ENCODE data around the gene AGAP2.
"Not testable (repeated sequence)": the region's sequence is repeated elsewhere in the genome, so short reads cannot be mapped to it uniquely, and the experiment has no call there.

The AGAP2 gene

DNA sequence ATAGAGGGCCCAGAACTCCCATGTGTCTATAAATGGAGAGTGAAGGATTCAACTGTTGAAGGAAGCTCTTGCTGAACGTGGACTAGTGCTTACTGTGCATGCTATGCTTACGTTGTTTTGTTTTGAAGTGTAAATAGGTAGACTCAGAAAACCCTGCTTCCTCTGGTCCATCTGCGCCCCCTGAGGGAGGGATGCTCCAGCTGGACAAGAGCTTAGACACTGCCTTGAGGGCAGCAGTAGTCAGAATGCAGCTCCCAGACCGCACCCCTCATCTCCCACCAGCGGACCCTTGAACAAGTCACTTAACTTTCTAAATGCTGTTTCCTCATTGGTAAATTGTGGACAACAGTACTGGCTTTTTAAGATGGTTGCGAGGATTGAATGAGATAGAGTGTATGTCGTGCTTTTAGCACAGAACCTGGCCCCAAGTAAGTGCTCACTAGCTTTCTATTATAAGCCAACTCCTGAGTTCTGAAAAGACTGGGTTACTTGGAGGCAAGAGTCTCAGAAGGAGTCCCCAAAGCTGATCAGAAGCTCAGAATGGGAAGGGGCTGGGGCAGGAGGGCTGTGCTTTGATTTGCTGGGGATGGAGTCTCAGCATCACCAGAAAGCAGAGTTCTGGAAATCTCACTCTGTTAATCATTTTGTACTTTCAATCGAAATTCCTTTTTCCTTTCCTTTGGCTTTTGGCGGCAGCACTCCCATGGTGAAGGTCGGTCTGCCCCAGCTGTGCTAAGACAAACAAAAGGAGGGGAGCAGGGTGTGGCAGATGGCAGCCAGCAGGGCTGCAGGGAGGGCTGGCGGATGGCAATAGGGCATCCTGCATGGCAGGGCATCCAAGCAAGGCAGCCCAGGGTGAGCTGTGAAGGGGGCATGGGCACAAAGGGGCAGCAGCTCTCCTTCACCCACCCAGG lies 15.6 kb downstream of the AGAP2 start:
- DNase-seq (ENCODE audit: low read depth in 2 of 2): no peak

DNA sequence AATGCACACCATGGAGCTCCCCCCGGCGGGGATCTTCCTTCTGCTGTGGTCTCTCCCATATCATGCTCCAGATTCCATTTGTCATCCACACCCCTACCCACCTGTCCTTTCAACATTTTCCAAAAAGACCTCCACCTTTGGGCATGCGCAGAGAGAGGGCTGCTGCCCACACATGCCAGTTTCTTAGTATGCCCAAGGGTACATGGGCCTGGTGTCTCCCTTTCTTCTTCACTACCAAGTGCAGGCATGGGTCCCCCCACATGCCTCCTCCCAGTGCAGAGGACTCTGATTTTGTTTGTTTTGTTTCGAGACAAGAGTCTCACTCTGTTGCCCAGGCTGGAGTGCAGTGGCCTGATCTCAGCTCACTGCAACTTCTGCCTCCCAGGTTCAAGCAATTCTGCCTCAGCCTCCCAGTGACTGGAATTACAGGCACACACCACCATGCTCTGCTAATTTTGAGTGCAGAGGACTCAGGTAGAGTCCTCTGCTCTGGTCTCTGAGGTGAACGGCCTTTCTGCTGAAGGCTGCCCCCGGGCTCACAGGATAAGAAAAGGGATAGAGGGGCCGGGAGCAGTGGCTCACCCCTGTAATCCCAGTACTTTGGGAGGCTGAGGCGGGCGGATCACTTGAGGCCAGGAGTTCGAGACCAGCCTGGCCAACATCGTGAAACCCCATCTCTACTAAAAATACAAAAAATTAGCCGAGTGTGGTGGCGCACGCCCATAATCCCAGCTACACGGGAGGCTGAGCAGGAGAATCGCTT lies 16.5 kb downstream of the AGAP2 start:
- not testable (repeated sequence) for DNase-seq (ENCODE audit: low read depth in 2 of 2)

DNA sequence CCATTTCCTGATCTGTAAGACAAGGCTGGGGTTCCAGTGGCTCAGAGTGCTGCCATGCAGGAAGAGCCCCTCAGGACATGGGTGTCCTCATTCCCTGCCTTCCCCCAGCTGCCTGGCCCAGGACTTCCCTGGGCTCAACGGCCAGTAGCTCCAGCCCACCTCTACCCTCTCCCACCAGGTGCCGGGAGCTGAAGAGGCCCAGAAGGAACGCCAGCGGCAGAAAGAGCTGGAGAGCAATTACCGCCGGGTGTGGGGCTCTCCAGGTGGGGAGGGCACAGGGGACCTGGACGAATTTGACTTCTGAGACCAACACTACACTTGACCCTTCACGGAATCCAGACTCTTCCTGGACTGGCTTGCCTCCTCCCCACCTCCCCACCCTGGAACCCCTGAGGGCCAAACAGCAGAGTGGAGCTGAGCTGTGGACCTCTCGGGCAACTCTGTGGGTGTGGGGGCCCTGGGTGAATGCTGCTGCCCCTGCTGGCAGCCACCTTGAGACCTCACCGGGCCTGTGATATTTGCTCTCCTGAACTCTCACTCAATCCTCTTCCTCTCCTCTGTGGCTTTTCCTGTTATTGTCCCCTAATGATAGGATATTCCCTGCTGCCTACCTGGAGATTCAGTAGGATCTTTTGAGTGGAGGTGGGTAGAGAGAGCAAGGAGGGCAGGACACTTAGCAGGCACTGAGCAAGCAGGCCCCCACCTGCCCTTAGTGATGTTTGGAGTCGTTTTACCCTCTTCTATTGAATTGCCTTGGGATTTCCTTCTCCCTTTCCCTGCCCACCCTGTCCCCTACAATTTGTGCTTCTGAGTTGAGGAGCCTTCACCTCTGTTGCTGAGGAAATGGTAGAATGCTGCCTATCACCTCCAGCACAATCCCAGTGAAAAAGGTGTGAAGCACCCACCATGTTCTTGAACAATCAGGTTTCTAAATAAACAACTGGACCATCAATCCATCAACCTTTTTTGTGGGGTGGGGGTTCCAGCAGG lies 17.6 kb downstream of the AGAP2 start:
- no peak for DNase-seq (ENCODE audit: low read depth in 2 of 2)

DNA sequence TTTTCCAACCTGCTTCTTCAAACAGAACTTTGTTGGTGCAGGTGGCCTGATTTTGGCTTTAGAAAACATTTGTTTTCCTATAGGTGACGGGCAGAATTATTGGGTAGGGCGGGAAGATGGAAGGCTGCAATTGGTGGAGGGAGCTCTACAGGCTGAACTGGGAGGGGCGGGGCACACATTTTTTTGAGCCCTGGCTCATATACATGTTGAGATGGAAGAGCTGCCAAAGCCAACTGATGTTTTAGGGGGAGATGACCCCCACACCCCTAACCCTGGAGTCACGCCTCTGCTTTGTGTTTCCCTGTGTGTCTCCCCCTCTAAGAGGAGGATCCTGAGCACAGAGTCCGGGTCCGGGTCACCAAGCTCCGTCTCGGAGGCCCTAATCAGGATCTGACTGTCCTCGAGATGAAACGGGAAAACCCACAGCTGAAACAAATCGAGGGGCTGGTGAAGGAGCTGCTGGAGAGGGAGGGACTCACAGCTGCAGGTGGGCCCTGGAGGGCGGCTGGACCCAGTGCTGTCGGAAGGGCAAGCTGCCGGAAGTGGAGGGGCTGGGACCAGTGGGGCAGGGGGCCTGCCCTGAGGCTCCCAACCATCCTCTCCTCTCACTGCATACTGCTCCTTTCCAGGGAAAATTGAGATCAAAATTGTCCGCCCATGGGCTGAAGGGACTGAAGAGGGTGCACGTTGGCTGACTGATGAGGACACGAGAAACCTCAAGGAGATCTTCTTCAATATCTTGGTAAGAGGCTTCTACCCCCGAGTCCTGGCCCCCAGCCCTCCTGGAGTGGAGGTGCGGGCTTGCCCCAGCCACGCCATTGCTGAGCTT lies 18.6 kb downstream of the AGAP2 start:
- DNase-seq (ENCODE audit: low read depth in 2 of 2): no peak

DNA sequence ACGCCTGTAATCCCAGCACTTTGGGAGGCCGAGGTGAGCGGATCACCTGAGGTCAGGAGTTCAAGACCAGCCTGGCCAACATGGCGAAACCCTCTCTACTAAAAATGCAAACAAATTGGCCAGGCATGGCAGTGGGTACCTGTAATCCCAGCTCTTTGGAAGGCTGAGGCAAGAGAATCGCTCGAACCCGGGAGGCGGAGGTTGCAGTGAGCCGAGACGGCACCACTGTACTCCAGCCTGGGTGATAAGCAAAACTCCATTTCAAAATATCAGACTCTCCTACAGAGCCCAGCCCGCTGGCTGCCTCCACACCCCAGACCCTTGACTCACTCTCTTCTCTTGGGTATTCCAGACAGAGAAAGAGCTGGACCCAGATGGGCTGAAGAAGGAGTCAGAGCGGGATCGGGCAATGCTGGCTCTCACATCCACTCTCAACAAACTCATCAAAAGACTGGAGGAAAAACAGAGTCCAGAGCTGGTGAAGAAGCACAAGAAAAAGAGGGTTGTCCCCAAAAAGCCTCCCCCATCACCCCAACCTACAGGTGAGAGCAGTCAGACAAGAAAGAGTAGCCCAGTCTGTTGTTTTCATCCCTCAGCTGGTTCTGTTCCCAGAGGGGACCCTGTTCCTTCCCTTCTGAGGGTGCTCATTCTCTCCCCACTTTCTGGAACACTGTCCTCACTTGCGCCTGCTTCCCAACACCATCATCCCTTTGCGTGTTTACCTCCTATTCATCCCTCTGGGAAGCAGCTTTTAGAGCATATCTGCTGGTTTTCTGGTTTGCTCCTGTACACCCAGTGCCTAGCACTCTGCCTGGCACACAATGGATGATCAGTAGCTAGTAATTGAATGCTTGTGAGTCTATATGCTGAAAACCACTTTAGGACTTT lies 19.7 kb downstream of the AGAP2 start:
- no peak for DNase-seq (ENCODE audit: low read depth in 2 of 2)

DNA sequence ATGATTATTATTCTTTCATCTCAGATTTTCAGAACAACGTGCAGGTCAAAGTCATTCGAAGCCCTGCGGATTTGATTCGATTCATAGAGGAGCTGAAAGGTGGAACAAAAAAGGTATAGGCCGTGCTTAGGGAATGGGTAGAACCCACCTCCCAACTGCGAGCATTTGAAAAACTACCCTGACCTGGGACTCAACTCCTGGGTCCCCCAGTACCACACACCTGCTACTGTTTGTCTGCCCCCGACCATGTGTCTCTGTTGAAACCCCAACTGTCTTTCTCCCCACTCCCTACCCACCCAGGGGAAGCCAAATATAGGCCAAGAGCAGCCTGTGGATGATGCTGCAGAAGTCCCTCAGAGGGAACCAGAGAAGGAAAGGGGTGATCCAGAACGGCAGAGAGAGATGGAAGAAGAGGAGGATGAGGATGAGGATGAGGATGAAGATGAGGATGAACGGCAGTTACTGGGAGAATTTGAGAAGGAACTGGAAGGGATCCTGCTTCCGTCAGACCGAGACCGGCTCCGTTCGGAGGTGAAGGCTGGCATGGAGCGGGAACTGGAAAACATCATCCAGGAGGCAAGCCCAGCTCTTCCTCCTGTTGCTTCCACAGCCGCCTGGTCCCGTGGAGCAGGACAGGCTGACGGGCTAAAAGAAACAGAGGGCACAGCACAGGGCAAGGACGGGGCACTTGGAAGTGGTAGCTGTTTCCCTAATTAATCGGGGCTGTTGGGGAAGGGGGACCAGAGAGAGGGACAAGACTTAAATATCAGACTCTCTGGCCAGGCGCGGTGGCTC lies 20.5 kb downstream of the AGAP2 start:
- no peak for DNase-seq (ENCODE audit: low read depth in 2 of 2)

DNA sequence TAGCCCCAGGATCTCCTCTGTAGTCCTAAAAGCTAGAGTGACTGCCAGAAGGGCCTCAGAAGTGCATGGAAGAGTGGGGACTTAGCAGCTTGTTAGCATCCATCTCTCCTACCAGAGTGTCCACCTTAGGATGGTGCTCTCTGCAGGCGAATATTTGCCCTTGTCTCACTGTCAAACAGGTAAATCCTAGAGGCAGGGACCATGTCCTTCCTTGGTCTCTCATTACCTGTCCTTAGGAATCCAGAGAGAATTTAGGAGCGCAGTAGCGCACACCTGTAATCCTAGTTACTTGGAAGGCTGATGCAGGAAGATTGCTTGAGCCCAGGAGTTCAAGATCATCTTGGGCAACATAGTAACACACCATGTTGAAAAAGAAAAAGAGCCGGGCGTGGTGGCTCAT lies 21.4 kb downstream of the AGAP2 start:
- no peak for DNase-seq (ENCODE audit: low read depth in 2 of 2)

DNA sequence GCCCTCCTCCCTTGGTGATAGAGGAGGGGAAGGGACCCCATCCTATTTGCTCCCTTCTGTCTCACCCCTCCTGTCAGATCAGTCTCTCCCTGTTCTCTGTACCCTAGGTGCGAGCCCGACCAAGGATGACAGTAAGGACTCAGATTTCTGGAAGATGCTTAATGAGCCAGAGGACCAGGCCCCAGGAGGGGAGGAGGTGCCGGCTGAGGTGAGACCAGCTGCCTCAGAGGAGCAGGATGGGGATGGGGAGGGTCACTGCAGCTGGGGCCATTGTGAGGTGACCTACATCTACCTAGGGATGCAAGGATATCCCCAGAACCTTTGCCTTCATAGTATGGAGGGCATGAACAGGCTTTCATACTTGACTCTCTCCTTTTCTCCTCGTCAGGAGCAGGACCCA lies 22.2 kb downstream of the AGAP2 start:
- DNase-seq (ENCODE audit: low read depth in 2 of 2): no peak

DNA sequence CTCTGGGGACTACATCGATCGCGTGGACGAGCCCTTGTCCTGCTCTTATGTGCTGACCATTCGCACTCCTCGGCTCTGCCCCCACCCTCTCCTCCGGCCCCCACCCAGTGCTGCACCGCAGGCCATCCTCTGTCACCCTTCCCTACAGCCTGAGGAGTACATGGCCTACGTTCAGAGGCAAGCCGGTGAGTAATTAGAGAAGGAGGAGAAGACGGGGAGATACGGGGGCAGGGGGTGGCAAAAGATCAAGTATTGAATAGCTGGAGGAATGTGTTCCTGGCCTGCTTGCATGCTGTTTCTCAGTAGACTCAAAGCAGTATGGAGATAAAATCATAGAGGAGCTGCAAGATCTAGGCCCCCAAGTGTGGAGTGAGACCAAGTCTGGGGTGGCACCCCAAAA lies 22.8 kb downstream of the AGAP2 start:
- DNase-seq (ENCODE audit: low read depth in 2 of 2): no peak

DNA sequence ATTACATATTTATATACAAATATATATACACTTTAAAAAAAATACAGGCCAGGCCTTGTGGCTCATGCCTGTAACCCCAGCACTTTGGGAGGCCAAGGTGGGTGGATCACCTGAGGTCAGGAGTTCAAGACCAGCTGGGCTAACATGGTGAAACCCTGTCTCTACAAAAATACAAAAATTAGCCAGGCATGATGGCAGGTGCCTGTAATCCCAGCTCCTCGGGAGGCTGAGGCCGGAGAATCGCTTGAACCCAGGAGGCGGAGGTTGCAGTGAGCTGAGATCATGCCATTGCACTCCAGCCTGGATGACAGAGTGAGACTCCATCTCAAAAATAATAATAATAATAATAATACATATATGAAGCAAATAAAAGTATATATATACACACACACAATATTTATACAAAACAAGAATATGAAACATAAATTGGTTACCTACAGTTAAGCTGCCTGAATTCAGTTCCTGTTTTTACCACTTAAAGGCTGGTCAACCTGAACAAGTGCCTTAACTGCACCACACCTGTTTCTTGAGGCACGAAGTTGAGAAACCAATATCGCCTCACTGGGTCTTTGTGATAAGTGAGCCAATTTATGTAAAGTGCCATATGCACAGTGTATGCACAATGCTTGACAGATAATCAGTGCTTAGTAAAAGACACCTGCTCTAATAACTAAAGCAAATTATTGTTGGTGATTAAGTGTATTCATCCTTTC lies 23.4 kb downstream of the AGAP2 start:
- DNase-seq (ENCODE audit: low read depth in 2 of 2): not testable (repeated sequence)

DNA sequence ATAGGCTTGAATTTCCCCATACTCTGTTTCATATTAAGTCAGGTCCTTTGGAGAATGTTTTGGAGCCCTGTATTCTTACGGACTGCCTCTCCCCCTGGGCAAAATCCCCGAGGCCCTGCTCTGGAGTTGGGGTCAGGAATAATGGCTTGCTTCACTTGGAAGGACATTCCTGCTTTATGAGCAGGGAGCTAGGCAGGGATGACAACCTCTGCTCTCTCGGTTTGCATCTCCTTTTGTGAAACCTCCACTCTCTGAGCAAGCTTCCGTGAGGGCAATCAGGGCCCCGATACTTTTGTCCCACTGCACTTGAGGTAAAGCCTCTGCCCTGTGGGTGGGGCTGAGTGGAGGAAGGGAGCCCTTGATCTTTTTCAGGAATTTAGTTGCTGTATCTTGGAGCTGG lies 25.3 kb downstream of the AGAP2 start:
- DNase-seq (ENCODE audit: low read depth in 2 of 2): no peak

DNA sequence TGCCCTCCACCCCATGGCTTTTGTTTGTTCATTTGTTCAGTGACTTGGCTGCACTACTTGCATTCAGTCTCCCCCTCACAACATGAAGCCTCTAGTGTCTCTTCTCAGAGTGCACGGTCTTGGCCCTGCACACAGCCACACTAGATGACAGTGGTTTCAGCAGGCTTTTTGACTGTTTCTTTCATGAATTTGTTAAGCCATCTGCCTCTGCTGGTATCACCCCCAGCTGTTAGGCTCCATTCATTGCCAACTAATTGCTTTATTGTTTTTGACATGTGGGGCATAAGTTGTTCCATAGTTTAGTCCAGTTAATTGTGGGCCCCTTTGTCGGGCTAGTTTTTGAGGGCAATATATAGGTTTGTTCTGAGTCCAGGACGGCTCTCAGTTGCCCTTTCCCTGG lies 25.8 kb downstream of the AGAP2 start:
- DNase-seq (ENCODE audit: low read depth in 2 of 2): no peak

DNA sequence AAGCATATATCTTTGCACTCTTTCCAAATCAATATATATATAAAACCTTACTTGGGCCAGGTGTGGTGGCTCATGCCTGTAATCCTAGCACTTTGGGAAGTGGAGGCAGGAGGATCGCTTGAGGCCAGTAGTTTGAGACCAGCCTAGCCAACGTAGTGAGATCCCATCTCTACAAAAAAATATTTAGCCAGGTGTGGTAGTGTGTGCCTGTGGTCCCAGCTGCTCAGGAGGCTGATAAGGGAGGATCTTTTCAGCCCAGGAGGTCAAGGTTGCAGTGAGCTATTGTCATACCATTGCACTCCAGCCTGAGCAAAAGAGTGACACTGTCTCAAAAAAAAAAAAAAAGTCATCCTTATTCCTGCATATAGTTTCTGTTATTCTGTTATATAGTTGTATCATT lies 30.2 kb downstream of the AGAP2 start:
- no peak for DNase-seq (ENCODE audit: low read depth in 2 of 2)

DNA sequence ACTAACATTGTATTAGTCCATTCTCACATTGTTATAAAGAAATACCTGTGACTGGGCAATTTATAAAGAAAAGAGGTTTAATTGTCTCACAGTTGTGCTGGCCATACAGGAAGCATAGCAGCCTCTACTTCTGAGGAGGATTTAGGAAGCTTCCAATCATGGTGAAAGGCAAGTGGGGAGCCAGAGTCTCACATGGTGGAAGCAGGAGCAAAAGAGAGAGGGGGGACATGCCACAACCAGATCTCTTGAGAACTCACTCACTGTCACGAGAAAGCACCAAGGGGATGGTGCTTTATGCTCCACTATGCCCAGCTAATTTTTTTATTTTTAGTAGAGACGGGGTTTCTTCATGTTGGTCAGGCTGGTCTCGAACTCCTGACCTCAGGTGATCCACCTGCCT lies 31.3 kb downstream of the AGAP2 start:
- DNase-seq (ENCODE audit: low read depth in 2 of 2): no peak

DNA sequence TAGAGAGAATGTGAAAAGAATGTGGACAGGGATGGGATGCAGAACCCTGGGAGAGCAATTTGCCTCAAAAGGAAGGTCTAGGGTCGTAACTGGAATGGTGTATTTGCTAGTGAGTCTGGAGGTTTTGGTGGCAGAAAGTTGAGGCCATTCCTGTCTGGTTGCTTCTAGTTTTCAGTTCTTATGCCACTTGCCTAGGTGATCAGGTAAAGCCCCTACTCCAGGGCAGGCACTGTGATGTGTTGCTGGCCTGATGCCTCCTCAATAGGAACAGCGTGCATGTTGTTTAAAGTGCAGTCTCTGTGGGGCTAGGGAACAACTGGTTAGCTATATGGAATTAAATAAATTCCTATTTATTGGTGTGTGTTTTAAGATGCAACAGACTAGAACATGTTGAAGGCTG lies 38.2 kb downstream of the AGAP2 start:
- no peak for DNase-seq (ENCODE audit: low read depth in 2 of 2)

DNA sequence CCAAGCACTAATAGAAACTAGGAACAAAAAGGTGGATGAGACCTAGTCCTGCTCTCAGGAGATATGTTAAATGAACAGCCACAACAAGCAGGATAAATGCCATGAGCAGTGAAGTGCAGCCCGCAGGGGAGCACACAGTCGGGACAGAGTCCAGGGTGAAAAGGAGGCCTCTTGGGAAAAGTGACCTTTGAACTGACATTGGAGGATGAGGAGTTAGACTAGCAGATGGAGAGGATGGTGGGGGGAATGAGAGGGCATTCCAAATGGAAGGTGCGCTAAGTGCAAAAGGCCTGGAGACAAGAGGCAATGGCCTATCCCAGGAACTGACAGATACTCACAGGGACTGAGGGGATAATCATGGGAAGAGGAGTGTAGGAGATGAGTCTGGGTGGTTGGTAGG lies 40.1 kb downstream of the AGAP2 start:
- DNase-seq (ENCODE audit: low read depth in 2 of 2): no peak

DNA sequence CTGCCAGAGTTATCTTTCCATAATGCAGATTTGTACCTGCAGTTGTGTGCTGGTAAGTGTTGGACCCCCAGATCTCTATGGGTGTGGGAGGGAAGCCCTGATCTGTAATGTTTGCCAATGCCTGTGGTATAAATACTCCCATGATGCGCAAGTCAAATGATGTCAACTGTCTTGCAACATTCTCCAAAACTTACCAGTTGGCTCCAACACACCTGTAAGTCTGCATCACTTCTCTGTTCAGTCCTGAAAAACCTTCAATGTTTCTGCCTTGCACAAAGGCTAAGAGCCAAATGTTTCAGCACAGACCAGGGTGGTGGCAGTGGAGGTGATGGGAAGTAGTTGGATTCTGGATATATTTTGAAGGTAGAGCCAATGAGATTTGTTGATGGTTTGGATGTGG lies 41.5 kb downstream of the AGAP2 start:
- no peak for DNase-seq (ENCODE audit: low read depth in 2 of 2)

DNA sequence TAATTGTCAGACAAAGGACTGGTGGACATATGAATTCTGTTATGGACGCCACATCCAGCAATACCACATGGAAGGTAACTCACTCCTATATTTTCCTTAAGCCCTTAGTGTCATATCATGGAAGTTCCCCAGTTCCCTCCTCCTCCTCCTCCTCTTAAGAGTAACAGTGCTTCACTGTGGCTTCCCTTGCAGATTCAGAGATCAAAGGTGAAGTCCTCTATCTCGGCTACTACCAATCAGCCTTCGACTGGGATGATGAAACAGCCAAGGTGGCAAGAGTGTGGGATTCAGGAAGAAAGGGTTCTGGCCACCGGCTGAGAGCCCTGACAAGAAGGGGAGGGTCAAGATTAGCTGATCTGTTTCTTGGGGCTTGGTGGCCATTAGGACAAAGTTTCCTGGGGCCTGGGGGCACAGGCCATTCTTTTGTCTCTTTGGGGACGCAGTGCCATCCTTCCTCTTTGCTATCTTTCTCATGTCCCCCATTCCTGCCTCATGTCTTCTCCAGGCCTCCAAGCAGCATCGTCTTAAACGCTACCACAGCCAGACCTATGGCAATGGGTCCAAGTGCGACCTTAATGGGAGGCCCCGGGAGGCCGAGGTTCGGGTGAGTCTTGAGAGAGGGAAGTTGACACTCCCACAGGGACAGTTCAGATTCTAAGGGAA lies 42.6 kb downstream of the AGAP2 start:
- no peak for DNase-seq (ENCODE audit: low read depth in 2 of 2)

Data from stimulated activated CD8-positive, alpha-beta memory T cell treated with anti-CD3 and anti-CD28 coated beads, Interleukin-15, amount 100 ng/mL, for 48 hours (primary cell).